Measurements from ENCODE around the gene BRD3OS.

The BRD3OS gene

DNA sequence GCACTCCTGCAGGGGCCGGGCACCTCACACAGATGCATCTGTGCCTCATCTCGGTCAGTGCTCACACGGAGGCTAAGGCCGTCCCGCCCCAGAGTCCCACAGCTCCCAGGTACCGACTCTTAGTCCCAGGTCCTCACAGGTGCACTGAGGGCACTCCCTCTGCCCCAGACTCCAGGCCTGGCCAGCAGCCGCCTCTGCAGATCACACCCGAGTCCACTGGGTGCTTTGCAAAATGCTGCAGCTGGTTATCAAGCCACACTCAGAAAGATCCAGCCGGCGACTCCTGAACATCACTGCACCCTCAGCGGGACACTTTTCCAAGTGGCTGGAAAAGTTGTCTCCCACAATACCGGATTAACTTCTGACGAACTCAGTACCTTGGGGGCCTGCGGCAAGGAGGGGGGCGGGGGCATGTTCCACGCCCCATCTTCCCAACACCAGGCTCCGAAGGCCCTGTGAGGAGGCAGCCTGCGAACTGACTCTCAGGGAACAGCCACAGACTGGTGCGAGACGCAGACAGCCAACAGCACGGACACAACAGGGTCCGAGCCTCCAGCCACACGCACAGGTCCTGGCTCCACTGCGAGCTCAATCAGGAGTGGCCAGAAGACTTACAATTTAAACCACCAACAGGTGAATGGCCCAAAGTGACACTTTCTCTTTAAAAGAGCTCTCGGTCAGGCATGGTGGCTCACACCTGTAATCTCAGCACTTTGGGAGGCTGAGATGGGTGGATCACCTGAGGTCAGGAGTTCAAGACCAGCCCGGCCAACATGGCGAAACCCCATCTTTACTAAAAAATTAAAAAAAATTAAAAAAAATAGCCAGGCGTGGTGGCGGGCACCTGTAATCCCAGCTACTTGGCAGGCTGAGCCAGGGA is 38.5 kb downstream of the BRD3OS start:
- H3K27me3 ChIP-seq (ENCODE audit: insufficient read depth, insufficient read length): peaks cover 1% of the 10 kb centered on the region
- H3K36me3 ChIP-seq (ENCODE audit: insufficient read depth, insufficient read length, low read length): peaks cover 35% of the 10 kb centered on the region
- no peak overlapping the region for H3K4me3 ChIP-seq (ENCODE audit: insufficient read length, low read depth)
- DNase-seq (ENCODE audit: low read depth, low spot score): no peak
- TF ChIP-seq SUZ12 (IDR thresholded peaks at IDR 0.05; ENCODE audit: extremely low read depth, insufficient read depth, insufficient read length): no peak
- TF ChIP-seq YY1 (IDR thresholded peaks at IDR 0.05; ENCODE audit: insufficient read depth, insufficient read length): no peak
- TF ChIP-seq ZNF274 (IDR thresholded peaks at IDR 0.05; ENCODE audit: low read depth, low read length): no peak
- H3K9me3 ChIP-seq (ENCODE audit: insufficient read depth, low read length): no peaks in the 10 kb centered on the region
- H3K4me1 ChIP-seq (ENCODE audit: insufficient read depth, insufficient read length): peaks cover 34% of the 10 kb centered on the region
- peak overlapping the region; percentile 57 for H3K9ac ChIP-seq (ENCODE audit: insufficient read length, low read depth)

DNA sequence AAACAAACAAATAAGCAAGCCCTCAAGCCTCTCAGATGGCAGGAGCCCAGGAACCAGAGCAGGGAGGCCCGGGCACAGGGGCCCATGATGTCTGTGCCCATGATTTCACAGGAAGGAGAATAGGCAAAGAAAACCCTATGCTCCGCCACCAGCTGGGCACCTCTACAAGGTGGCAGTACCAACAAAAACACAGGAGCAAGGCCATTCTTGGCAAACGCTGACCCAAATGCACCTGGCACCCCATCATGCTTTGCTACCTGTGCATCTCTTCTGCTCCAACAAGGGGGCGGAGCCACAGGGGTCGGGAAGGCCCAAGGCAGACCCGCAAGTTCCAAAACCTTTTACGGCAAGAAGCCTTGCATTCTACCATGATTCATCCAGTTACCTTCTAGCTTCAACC is 39.4 kb downstream of the BRD3OS start:
- Histone ChIP-seq H3K9ac (ENCODE audit: insufficient read length, low read depth) (no peak overlapping the region), H3K9me3 (ENCODE audit: insufficient read depth, low read length) (no peaks in the 10 kb centered on the region), H3K4me3 (ENCODE audit: insufficient read length, low read depth) (no peak overlapping the region), H3K36me3 (ENCODE audit: insufficient read depth, insufficient read length, low read length) (peaks cover 29% of the 10 kb centered on the region), H3K27me3 (ENCODE audit: insufficient read depth, insufficient read length) (peaks cover 10% of the 10 kb centered on the region), H3K4me1 (ENCODE audit: insufficient read depth, insufficient read length) (peaks cover 31% of the 10 kb centered on the region)
- no peak for TF ChIP-seq ZNF274 (IDR thresholded peaks at IDR 0.05; ENCODE audit: low read depth, low read length)
- TF ChIP-seq SUZ12 (IDR thresholded peaks at IDR 0.05; ENCODE audit: extremely low read depth, insufficient read depth, insufficient read length): no peak
- no peak for TF ChIP-seq YY1 (IDR thresholded peaks at IDR 0.05; ENCODE audit: insufficient read depth, insufficient read length)
- no peak for DNase-seq (ENCODE audit: low read depth, low spot score)

GRCh38 chr9:134065612-134066419 is 40.5 kb downstream of the BRD3OS start:
- H3K4me3 ChIP-seq (ENCODE audit: insufficient read length, low read depth): peak overlapping the region; percentile 83
- H3K36me3 ChIP-seq (ENCODE audit: insufficient read depth, insufficient read length, low read length): peaks cover 25% of the 10 kb centered on the region
- H3K4me1 ChIP-seq (ENCODE audit: insufficient read depth, insufficient read length): peaks cover 34% of the 10 kb centered on the region
- DNase-seq (ENCODE audit: low read depth, low spot score): no peak
- H3K9me3 ChIP-seq (ENCODE audit: insufficient read depth, low read length): no peaks in the 10 kb centered on the region
- H3K27me3 ChIP-seq (ENCODE audit: insufficient read depth, insufficient read length): peaks cover 21% of the 10 kb centered on the region
- no peak for TF ChIP-seq ZNF274 (IDR thresholded peaks at IDR 0.05; ENCODE audit: low read depth, low read length)
- no peak for TF ChIP-seq SUZ12 (IDR thresholded peaks at IDR 0.05; ENCODE audit: extremely low read depth, insufficient read depth, insufficient read length)
- TF ChIP-seq YY1 (IDR thresholded peaks at IDR 0.05; ENCODE audit: insufficient read depth, insufficient read length): no peak
- peak overlapping the region; percentile 85 for H3K9ac ChIP-seq (ENCODE audit: insufficient read length, low read depth)

DNA sequence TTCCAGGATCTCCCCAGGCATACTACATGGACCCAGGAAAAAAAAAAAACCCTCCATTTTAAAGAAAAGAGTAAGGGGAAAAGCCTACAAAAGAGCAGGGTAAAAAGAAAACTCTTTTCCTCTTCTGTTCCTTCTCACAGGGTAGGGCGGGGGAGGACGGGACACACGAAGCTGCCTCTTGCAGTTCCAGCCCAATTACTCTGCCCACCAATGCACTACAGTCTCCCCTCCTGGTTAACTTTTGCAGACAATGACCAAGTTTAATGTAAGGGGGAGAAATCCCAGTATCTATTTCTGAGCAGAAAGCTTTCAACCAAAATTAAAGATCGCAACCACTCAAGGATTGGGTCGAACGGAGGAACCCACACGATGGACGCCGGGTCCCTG is 41.2 kb downstream of the BRD3OS start:
- H3K9ac ChIP-seq (ENCODE audit: insufficient read length, low read depth): peak overlapping the region; percentile 85
- H3K4me3 ChIP-seq (ENCODE audit: insufficient read length, low read depth): peak overlapping the region; percentile 83
- H3K4me1 ChIP-seq (ENCODE audit: insufficient read depth, insufficient read length): peaks cover 28% of the 10 kb centered on the region
- no peak for TF ChIP-seq YY1 (IDR thresholded peaks at IDR 0.05; ENCODE audit: insufficient read depth, insufficient read length)
- TF ChIP-seq ZNF274 (IDR thresholded peaks at IDR 0.05; ENCODE audit: low read depth, low read length): no peak
- no peak for TF ChIP-seq SUZ12 (IDR thresholded peaks at IDR 0.05; ENCODE audit: extremely low read depth, insufficient read depth, insufficient read length)
- peaks cover 25% of the 10 kb centered on the region for H3K27me3 ChIP-seq (ENCODE audit: insufficient read depth, insufficient read length)
- DNase-seq (ENCODE audit: low read depth, low spot score): no peak
- no peaks in the 10 kb centered on the region for H3K9me3 ChIP-seq (ENCODE audit: insufficient read depth, low read length)
- peaks cover 24% of the 10 kb centered on the region for H3K36me3 ChIP-seq (ENCODE audit: insufficient read depth, insufficient read length, low read length)

GRCh38 chr9:134066913-134067851 is 41.9 kb downstream of the BRD3OS start:
- Histone ChIP-seq H3K9me3 (ENCODE audit: insufficient read depth, low read length) (no peaks in the 10 kb centered on the region), H3K9ac (ENCODE audit: insufficient read length, low read depth) (peak overlapping the region; percentile 85), H3K4me1 (ENCODE audit: insufficient read depth, insufficient read length) (peaks cover 28% of the 10 kb centered on the region), H3K27me3 (ENCODE audit: insufficient read depth, insufficient read length) (peaks cover 25% of the 10 kb centered on the region), H3K4me3 (ENCODE audit: insufficient read length, low read depth) (peak overlapping the region; percentile 83), H3K36me3 (ENCODE audit: insufficient read depth, insufficient read length, low read length) (peaks cover 22% of the 10 kb centered on the region)
- TF ChIP-seq YY1 (IDR thresholded peaks at IDR 0.05; ENCODE audit: insufficient read depth, insufficient read length): no peak
- TF ChIP-seq SUZ12 (IDR thresholded peaks at IDR 0.05; ENCODE audit: extremely low read depth, insufficient read depth, insufficient read length): no peak
- no peak for TF ChIP-seq ZNF274 (IDR thresholded peaks at IDR 0.05; ENCODE audit: low read depth, low read length)
- DNase-seq (ENCODE audit: low read depth, low spot score): no peak

DNA sequence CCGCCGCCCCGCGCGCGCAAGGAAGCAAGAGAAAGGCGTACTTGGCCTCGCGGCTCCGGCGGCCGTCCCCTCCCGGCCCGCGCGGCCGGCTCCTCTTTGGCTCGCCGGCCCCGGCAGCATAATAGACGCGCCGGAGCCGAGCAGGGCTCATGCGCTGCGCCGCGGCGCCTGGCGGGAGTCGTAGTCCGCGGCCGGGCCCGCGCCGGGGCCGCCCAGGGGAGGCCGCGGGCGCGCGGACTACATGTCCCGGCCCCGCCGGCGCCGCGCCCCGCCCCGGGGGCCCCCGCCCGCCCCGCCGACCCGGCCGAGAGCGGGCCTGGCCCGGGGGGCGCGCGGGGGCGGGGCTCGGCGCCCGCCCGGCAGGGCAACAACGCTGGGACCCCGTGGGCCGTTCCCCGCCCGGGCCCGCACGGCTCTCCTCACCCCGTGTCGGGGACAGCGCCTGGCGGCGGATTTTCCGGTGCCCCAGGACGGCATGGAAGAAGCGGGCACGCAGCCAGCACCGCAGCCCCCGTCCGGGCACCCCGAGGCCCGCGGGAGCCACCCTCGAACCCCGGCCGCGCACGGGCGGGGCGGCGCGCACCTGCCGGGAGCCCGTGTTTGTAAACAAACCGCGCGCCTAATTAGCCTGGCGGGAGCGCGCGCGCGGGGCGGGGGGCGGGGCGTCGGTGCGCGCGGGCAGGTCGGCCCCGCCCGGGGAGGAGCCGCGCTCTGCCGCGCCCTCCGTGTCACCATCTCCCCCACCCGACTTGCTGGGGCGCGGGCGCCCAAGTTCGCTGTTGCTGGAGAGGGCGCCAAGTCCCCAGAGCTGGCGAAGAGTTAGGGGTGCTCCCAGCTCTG is 42.8 kb downstream of the BRD3OS start, which contains the start of gene BRD3:
BRD3 (minus strand) TSS at position 123 of the 840 bp plus-strand sequence. CDS start 14,549 bp downstream, outside the sequence.
- Histone ChIP-seq H3K4me1 (ENCODE audit: insufficient read depth, insufficient read length) (peaks cover 25% of the 10 kb centered on the region), H3K27me3 (ENCODE audit: insufficient read depth, insufficient read length) (peaks cover 25% of the 10 kb centered on the region), H3K9me3 (ENCODE audit: insufficient read depth, low read length) (no peaks in the 10 kb centered on the region), H3K36me3 (ENCODE audit: insufficient read depth, insufficient read length, low read length) (peaks cover 18% of the 10 kb centered on the region), H3K9ac (ENCODE audit: insufficient read length, low read depth) (peak within 1 kb of the TSS; percentile 85), H3K4me3 (ENCODE audit: insufficient read length, low read depth) (peak within 1 kb of the TSS; percentile 83)
- no peak for TF ChIP-seq YY1 (IDR thresholded peaks at IDR 0.05; ENCODE audit: insufficient read depth, insufficient read length)
- TF ChIP-seq ZNF274 (IDR thresholded peaks at IDR 0.05; ENCODE audit: low read depth, low read length): no peak
- TF ChIP-seq SUZ12 (IDR thresholded peaks at IDR 0.05; ENCODE audit: extremely low read depth, insufficient read depth, insufficient read length): no peak
- DNase-seq (ENCODE audit: low read depth, low spot score): peak; percentile 84

Measured in NT2/D1 (cell line).